Stimulated activated naive CD8-positive, alpha-beta T cell treated with anti-CD3 and anti-CD28 coated beads, Interleukin-15, Interleukin-2, amounts not matched to agents 100 ng/mL and 50 ng/mL, for 24 hours (primary cell): ENCODE measurements around the gene DNAH17.

Experiments used
- H3K27ac Mint-ChIP-seq: one replicate; pipeline ENCODE4 v1.8.0; 2021; ENCODE audit warnings: mild to moderate bottlenecking, mixed read lengths
- H3K27me3 Mint-ChIP-seq: one replicate; pipeline ENCODE4 v1.8.0; 2021; ENCODE audit warnings: mixed read lengths
- H3K36me3 Mint-ChIP-seq: one replicate; pipeline ENCODE4 v1.8.0; 2021; ENCODE audit warnings: low read depth, mixed read lengths
- H3K4me1 Mint-ChIP-seq: one replicate; pipeline ENCODE4 v1.8.0; 2021; ENCODE audit warnings: low read depth, mixed read lengths
- H3K4me3 Mint-ChIP-seq: one replicate; pipeline ENCODE4 v1.8.0; 2021; ENCODE audit warnings: mild to moderate bottlenecking, mixed read lengths
- H3K9me3 Mint-ChIP-seq: one replicate; pipeline ENCODE4 v1.8.0; 2021; ENCODE audit warnings: mixed read lengths

DNAH17 gene

DNA sequence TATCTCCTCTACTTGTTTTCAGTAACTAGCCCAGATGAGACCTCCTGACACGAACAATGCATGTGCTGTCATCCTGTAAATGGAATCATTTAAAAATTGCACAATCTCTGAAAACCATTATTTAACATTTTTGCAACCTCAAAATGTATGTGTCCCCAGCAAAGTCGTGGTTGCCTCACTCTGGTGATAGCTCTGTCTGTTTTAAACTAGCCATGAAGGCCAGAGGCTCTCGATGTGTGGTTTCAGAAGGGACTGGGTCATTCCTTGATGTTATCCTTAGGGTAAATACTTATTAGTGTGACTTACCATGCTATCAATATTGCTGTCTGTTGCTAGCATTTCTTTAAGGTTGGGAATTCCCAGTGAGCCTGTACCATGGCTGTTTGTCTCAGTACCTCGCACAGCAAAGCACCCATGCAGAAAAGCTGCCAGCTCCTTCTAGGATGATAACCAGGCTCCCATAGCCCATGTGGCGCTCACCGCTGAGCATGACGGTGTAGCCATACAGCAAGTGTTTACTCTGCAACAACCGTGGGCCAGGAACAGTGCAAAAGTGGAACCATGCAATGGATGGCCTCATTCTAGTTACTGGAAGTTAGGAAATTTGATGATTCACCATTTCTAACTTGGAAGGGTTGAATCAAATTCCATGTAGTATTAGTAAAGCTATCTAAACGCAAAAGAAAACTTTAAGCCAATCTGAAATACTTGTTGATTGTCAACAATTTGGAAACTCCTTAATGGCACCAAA is 201.6 kb downstream of the DNAH17 start:
- Mint-ChIP-seq H3K9me3 (no peaks in the 10 kb centered on the region), H3K27ac (no peak overlapping the region), H3K4me1 (peaks cover 25% of the 10 kb centered on the region), H3K4me3 (no peak overlapping the region), H3K36me3 (peaks cover 6% of the 10 kb centered on the region), H3K27me3 (no peaks in the 10 kb centered on the region)

- Mint-ChIP-seq H3K4me3 (no peak overlapping the region), H3K27ac (no peak overlapping the region), H3K36me3 (no peaks in the 10 kb centered on the region), H3K9me3 (no peaks in the 10 kb centered on the region), H3K4me1 (peaks cover 17% of the 10 kb centered on the region), H3K27me3 (no peaks in the 10 kb centered on the region)
Measured at GRCh38 chr17:78374631-78375274, 202.4 kb downstream of the DNAH17 start.

- H3K4me3 Mint-ChIP-seq = no peak overlapping the region
- no peaks in the 10 kb centered on the region for H3K36me3 Mint-ChIP-seq
- H3K9me3 Mint-ChIP-seq = no peaks in the 10 kb centered on the region
- H3K27me3 Mint-ChIP-seq = no peaks in the 10 kb centered on the region
- no peak overlapping the region for H3K27ac Mint-ChIP-seq
- peaks cover 15% of the 10 kb centered on the region for H3K4me1 Mint-ChIP-seq
Measured at GRCh38 chr17:78374189-78374588, 203.0 kb downstream of the DNAH17 start.
